PC-9 (cell line): ENCODE data around the gene NDUFS5. TPM values are rescaled to one million over a fixed set of nuclear protein-coding genes. Genes with fewer than 3 reads are reported as not detected.
"Not testable (repeated sequence)": the region's sequence is repeated elsewhere in the genome, so short reads cannot be mapped to it uniquely, and the experiment has no call there.

Source experiments
- BruUV-seq: library from RNA; stranded (reverse); fragments of 400-500 nt; replicated peaks from 2 replicates; lab custom pipeline; 2021; lab: Mats Ljungman, UMichigan
- CTCF ChIA-PET: fragments of 300-600 bp; sonication (Branson Sonifier 250); formaldehyde crosslinking; loops from one replicate; lab custom pipeline; 2022; ENCODE audit warnings: antibody characterized with exemption; lab: Charles Lee
- POLR2A ChIA-PET: fragments of 300-600 bp; sonication (Branson Sonifier 250); formaldehyde crosslinking; loops from one replicate; lab custom pipeline; 2022; ENCODE audit warnings: antibody characterized with exemption; ENCODE audit not compliant: unreplicated experiment; lab: Charles Lee
- DNase-seq, 2 experiments: peaks; one replicate each; pipeline versions ENCODE4 v3.0.0 to v3.0.0-alpha.2; 2015 to 2022; ENCODE audit warnings: mixed read lengths in 1 of 2
- H2AFZ ChIP-seq: fragments of 200-600 bp; sonication (generic); 2 replicates; pipeline ENCODE4 v1.8.1; 2017; ENCODE audit warnings: antibody characterized with exemption
- H3F3A ChIP-seq: fragments of 200-600 bp; sonication (generic); 2 replicates; pipeline ENCODE4 v1.8.1; 2017; ENCODE audit warnings: antibody characterized with exemption, mild to moderate bottlenecking, low read depth; ENCODE audit not compliant: insufficient read depth
- H3K27ac ChIP-seq: fragments of 200-600 bp; sonication (generic); 2 replicates; pipeline ENCODE4 v1.6.1; 2016; ENCODE audit warnings: mixed run types
- H3K27me3 ChIP-seq: fragments of 200-600 bp; sonication (generic); 2 replicates; pipeline ENCODE4 v1.6.1; 2016; ENCODE audit warnings: low read depth, mixed run types; ENCODE audit not compliant: insufficient read depth
- H3K36me3 ChIP-seq: fragments of 200-600 bp; sonication (generic); 2 replicates; pipeline ENCODE4 v1.6.1; 2016; ENCODE audit warnings: low read depth, mixed run types
- H3K4me1 ChIP-seq: fragments of 200-600 bp; sonication (generic); replicated peaks from 2 replicates; pipeline ENCODE4 v1.6.1; 2016; ENCODE audit warnings: mixed run types; ENCODE audit not compliant: insufficient read depth
- H3K4me2 ChIP-seq: fragments of 200-600 bp; sonication (generic); 2 replicates; pipeline ENCODE4 v1.6.1; 2017; ENCODE audit warnings: mixed run types
- H3K4me3 ChIP-seq: fragments of 200-600 bp; sonication (generic); 2 replicates; pipeline ENCODE4 v1.6.1; 2016; ENCODE audit warnings: mixed run types
- H3K79me2 ChIP-seq: fragments of 200-600 bp; sonication (generic); 2 replicates; pipeline ENCODE4 v1.6.1; 2017; ENCODE audit warnings: low read depth, mixed run types
- H3K9me2 ChIP-seq: fragments of 200-600 bp; sonication (generic); 2 replicates; pipeline ENCODE4 v1.8.1; 2017; ENCODE audit warnings: mild to moderate bottlenecking; ENCODE audit not compliant: insufficient read depth
- H3K9me3 ChIP-seq: fragments of 200-600 bp; sonication (generic); 2 replicates; pipeline ENCODE4 v1.8.1; 2016; ENCODE audit warnings: low read depth; ENCODE audit not compliant: insufficient read depth
- H4K20me1 ChIP-seq: fragments of 200-600 bp; sonication (generic); 2 replicates; pipeline ENCODE4 v1.8.1; 2017; ENCODE audit not compliant: insufficient read depth
- EZH2 ChIP-seq: fragments of 200-600 bp; sonication (generic); IDR thresholded peaks from 2 replicates; pipeline ENCODE4 v1.8.0; 2017; ENCODE audit warnings: antibody characterized with exemption, low read depth
- intact Hi-C: fragments of 100-400 bp; cut with micrococcal nuclease; formaldehyde crosslinking; loops from one replicate; pipeline ENCODE4 v1.10.0; 2022; ENCODE audit not compliant: unreplicated experiment
- total RNA-seq: library from RNA; stranded (reverse); gene quantifications from 2 replicates; pipeline ENCODE4 v1.2.3, GENCODE V29; 2021
- TF ChIP-seq, protein P1 (sequence below): fragments of 200-600 bp; sonication (generic); conservative IDR thresholded peaks from 2 replicates; pipeline ENCODE4 v1.6.1; 2017; ENCODE audit warnings: mixed run types, antibody characterized with exemption, mild to moderate bottlenecking, moderate library complexity

The NDUFS5 gene
- total RNA-seq, 1 experiment from 2014 or later: 498 TPM

DNA sequence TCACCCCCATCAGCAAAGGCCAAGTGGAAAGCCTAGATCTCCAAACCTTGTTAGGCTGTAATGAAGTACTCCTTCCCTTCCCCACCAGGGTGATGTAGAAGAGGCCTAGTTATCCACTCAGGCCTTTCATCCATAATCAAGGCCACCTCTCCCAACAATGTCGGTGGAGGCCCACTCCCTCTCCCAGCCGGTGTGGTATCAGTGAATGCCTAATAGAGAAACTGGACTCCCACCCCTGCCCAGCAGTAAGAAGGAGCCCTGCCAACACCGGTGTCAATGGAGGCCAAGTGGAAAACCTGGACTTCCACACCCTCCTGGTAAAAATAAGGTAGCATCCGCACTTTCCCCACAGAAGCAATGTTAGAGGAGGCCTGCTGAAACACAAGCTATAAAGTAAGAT lies 23.9 kb downstream of the NDUFS5 start:
- H3K4me1 ChIP-seq: no peaks in the 10 kb centered on the region
- H3K27me3 ChIP-seq: no peaks in the 10 kb centered on the region
- no peaks in the 10 kb centered on the region for H3K79me2 ChIP-seq
- DNase-seq: no peak
- no TSS peak for BruUV-seq
- H3K36me3 ChIP-seq: no peaks in the 10 kb centered on the region
- POLR2A ChIA-PET: no interaction called here
- CTCF ChIA-PET: no interaction called here
- intact Hi-C loops: no loop called here
- H3K9me3 ChIP-seq: no peaks in the 10 kb centered on the region
- no peak overlapping the region for H3K27ac ChIP-seq
- no peaks in the 10 kb centered on the region for H3F3A ChIP-seq
- H2AFZ ChIP-seq: no peak overlapping the region
- TF ChIP-seq EZH2: no peak
- TF ChIP-seq, protein P1, sequence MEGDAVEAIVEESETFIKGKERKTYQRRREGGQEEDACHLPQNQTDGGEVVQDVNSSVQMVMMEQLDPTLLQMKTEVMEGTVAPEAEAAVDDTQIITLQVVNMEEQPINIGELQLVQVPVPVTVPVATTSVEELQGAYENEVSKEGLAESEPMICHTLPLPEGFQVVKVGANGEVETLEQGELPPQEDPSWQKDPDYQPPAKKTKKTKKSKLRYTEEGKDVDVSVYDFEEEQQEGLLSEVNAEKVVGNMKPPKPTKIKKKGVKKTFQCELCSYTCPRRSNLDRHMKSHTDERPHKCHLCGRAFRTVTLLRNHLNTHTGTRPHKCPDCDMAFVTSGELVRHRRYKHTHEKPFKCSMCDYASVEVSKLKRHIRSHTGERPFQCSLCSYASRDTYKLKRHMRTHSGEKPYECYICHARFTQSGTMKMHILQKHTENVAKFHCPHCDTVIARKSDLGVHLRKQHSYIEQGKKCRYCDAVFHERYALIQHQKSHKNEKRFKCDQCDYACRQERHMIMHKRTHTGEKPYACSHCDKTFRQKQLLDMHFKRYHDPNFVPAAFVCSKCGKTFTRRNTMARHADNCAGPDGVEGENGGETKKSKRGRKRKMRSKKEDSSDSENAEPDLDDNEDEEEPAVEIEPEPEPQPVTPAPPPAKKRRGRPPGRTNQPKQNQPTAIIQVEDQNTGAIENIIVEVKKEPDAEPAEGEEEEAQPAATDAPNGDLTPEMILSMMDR: no peak
- H3K4me3 ChIP-seq: no peak overlapping the region
- no peaks in the 10 kb centered on the region for H4K20me1 ChIP-seq
- no peaks in the 10 kb centered on the region for H3K9me2 ChIP-seq
- no peak overlapping the region for H3K4me2 ChIP-seq

DNA sequence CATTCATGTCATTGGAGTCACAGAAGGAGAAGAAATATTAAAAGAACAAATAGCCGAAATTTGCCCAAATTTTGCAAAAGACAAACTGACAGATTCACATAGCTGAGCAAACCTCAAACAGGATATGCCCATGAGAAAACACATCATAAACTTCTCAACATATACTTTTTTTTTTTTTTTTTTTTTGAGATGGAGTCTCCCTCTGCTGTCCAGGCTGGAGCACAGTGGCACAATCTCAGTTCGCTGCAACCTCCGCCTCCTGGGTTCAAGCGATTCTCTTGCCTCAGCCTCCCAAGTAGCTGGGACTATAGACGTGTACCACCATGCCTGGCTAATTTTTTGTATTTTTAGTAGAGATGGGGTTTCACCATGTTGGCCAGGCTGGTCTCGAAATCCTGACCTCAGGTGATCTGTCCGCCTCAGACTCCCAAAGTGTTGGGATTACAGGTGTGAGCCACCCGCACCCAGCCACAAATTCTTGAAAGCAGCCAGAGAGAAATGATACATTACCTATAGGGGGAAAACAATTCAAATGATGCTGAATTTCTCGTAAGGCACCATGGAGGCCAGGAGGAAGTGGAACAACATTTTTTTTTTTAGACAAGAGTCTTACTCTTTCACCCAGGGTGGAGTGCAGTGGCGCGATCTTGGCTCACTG lies 25.2 kb downstream of the NDUFS5 start:
- H3K27ac ChIP-seq, H3K4me3 ChIP-seq, H3K9me3 ChIP-seq, H3K9me2 ChIP-seq, H4K20me1 ChIP-seq, H3K4me2 ChIP-seq, BruUV-seq, DNase-seq, H2AFZ ChIP-seq, H3K4me1 ChIP-seq, intact Hi-C loops, POLR2A ChIA-PET, CTCF ChIA-PET, H3K27me3 ChIP-seq, H3K36me3 ChIP-seq, H3K79me2 ChIP-seq, H3F3A ChIP-seq: not testable (repeated sequence)

DNA sequence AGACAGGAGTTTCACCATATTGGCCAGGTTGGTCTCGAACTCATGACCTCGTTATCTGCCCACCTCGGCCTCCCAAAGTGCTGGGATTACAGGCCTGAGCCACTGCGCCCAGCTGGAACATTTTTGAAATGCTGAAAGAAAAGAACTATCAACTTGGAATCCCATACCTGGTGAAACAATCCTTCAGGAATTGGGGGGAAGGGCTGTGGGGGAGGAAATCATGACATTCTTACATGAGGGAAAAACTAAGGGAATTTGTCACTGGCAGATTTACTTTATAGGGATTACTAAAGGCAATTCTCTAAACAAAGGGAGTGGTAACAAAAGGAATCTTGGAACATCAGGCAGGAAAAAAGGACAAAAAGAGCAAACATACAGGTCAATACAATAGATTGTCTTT lies 25.8 kb downstream of the NDUFS5 start:
- Histone ChIP-seq H3K27me3 (no peaks in the 10 kb centered on the region), H3K4me2 (no peak overlapping the region), H2AFZ (no peak overlapping the region), H3K4me3 (no peak overlapping the region), H3K36me3 (no peaks in the 10 kb centered on the region), H3K79me2 (no peaks in the 10 kb centered on the region), H3K9me3 (no peaks in the 10 kb centered on the region), H3F3A (0 out of 2 replicates have a peak, but pooled peaks cover 5% of the 10 kb centered on the region), H4K20me1 (no peaks in the 10 kb centered on the region), H3K9me2 (no peaks in the 10 kb centered on the region), H3K27ac (no peak overlapping the region), H3K4me1 (no peaks in the 10 kb centered on the region)
- TF ChIP-seq EZH2: no peak
- TF ChIP-seq, protein P1: no peak
- BruUV-seq: no TSS peak
- POLR2A ChIA-PET: no interaction called here
- intact Hi-C loops: no loop called here
- no peak for DNase-seq
- CTCF ChIA-PET: no interaction called here

DNA sequence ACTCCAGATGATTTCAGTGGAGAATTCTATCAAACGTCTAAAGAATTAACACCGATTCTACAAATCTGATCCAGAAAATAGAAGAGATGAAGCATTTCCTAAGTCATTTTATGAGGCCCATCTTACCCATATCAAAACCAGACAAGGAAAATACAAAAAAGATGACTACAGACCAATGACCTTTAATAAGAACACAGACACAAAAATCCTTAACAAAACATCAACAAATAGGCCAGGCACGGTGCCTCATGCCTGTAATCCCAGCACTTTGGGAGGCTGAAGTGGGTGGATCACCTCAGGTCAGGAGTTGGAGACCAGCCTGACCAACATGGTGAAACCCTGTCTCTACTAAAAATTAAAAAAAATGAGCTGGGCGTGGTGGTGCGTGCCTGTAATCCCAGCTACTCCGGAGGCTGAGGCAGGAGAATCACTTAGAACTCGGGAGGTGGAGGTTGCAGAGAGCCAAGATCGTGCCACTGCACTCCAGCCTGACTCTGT lies 29.1 kb downstream of the NDUFS5 start:
- POLR2A ChIA-PET: interaction anchor here (0.7 kb wide), 1 partner anchor 8 kb away, joined by 5 read pairs; no protein-coding TSS in a partner anchor
- H3F3A ChIP-seq, H3K4me3 ChIP-seq, H3K79me2 ChIP-seq, H3K4me1 ChIP-seq, H3K9me2 ChIP-seq, H3K27ac ChIP-seq, H4K20me1 ChIP-seq, H3K36me3 ChIP-seq, BruUV-seq, H3K9me3 ChIP-seq, DNase-seq, H3K27me3 ChIP-seq, H3K4me2 ChIP-seq, H2AFZ ChIP-seq, intact Hi-C loops: not testable (repeated sequence)
- CTCF ChIA-PET: interaction anchor here (0.6 kb wide), 1 partner anchor 1055 kb away, joined by 3 read pairs; no protein-coding TSS in a partner anchor

DNA sequence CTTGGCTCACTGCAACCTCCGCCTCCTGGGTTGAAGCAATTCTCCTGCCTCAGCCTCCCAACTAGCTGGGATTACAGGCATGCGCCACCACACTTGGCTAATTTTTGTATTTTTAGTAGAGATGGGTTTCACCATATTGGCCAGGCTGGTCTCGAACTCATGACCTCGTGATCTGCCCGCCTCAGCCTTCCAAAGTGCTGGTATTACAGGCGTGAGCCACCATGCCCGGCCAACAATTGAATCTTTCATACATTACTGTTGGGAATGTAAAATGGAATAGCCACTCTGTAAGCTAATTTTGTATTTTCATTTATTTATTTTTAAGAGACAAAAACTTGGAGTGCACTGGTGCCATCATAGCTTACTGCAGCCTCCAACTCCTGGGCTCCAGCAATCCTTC lies 35.4 kb downstream of the NDUFS5 start:
- H3K36me3 ChIP-seq, H3K4me1 ChIP-seq, H3K27me3 ChIP-seq, H2AFZ ChIP-seq, H3K4me3 ChIP-seq, H3K9me2 ChIP-seq, H3K27ac ChIP-seq, DNase-seq, H3K4me2 ChIP-seq, BruUV-seq, CTCF ChIA-PET, H4K20me1 ChIP-seq, H3K79me2 ChIP-seq, H3K9me3 ChIP-seq: not testable (repeated sequence)
- intact Hi-C loops: loop anchor here (5.0 kb wide), 1 partner anchor 1179 kb away; no protein-coding TSS in a partner anchor
- peaks cover 11% of the 10 kb centered on the region; the same call in 1 of the 2 replicates for H3F3A ChIP-seq
- POLR2A ChIA-PET: interaction anchor here (0.7 kb wide), 1 partner anchor 14 kb away, joined by 22 read pairs; no protein-coding TSS in a partner anchor
